Measurements from ENCODE around the gene ELL.
A peak's percentile ranks its signal among the peaks of the same experiment; 100 is the strongest.

DNA sequence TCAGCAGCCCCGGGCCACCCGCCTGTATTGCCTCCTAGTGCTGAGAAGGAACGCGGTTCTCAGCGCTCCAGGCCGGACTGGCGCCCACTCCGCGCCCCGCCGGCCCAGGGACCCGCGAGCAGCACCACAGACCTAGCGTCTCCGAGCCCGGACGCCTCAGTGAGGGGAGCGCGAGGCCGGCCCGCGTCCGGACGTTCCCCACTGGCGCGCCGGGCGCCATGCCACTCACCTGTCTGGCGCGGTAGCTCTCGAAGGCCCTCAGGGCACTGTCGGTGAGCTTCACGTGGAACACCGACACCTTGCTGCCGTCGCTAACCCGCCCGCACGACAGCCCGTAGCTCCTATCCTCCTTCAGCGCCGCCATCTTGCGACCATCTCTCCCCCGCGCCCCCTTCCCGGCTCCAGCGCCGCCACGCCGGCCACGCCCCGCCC is at the start of gene ELL:
- TF ChIP-seq, protein P1, sequence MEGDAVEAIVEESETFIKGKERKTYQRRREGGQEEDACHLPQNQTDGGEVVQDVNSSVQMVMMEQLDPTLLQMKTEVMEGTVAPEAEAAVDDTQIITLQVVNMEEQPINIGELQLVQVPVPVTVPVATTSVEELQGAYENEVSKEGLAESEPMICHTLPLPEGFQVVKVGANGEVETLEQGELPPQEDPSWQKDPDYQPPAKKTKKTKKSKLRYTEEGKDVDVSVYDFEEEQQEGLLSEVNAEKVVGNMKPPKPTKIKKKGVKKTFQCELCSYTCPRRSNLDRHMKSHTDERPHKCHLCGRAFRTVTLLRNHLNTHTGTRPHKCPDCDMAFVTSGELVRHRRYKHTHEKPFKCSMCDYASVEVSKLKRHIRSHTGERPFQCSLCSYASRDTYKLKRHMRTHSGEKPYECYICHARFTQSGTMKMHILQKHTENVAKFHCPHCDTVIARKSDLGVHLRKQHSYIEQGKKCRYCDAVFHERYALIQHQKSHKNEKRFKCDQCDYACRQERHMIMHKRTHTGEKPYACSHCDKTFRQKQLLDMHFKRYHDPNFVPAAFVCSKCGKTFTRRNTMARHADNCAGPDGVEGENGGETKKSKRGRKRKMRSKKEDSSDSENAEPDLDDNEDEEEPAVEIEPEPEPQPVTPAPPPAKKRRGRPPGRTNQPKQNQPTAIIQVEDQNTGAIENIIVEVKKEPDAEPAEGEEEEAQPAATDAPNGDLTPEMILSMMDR (IDR thresholded peaks at IDR 0.05) = no peak
- TF ChIP-seq POLR2A (IDR thresholded peaks at IDR 0.05) (peak in 2 of 4 donors; percentile 79 to 85), EP300 (IDR thresholded peaks at IDR 0.05) (no peak)
